GM19452 (cell line): ENCODE results near the gene SLC15A1.
"Not testable (repeated sequence)": the region's sequence is repeated elsewhere in the genome, so short reads cannot be mapped to it uniquely, and the experiment has no call there.

Experiments used
- ATAC-seq: cut with Tn5 transposase; IDR thresholded peaks from one replicate; pipeline ENCODE4 v1.9.1; 2021; ENCODE audit not compliant: unreplicated experiment

SLC15A1 gene

GRCh38 chr13:98664510-98664909, 88.0 kb downstream of the SLC15A1 start:
- ATAC-seq, result peak; percentile 21

- no peak for ATAC-seq
Measured at GRCh38 chr13:98664047-98664446, 88.4 kb downstream of the SLC15A1 start.

- no peak for ATAC-seq
Measured at GRCh38 chr13:98658131-98658530, 94.3 kb downstream of the SLC15A1 start.

GRCh38 chr13:98657506-98658085, 94.9 kb downstream of the SLC15A1 start:
- ATAC-seq, result no peak

- ATAC-seq, result no peak
Measured at GRCh38 chr13:98656223-98656622, 96.2 kb downstream of the SLC15A1 start.

DNA sequence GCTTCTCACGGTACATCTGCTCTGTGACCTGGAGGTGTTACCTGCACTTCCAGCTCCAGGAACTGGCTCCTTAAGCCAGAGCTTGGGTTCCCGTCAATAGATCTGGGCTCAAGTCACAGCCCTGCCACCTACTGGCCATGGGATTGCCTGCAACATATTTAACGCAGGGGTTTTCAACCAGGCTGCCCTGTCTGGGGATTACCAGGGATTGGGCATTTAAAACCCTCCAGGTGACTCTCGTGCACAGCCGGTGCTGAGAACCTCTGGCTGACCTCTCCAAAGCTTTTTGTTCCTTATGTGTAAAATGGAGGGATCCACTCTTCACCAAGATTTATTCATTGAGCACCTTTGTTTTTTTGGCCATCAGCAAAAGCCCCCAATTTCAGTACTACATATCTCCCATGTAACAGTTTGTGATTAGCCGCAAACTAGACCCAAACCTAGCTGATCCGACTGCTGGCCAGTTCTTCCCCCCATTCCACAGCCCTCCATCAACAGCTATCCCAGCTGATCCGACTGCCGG, 98.9 kb downstream of the SLC15A1 start:
- peak; percentile 91 for ATAC-seq

GRCh38 chr13:98652721-98653462, 99.6 kb downstream of the SLC15A1 start:
- ATAC-seq, result peak; percentile 51

DNA sequence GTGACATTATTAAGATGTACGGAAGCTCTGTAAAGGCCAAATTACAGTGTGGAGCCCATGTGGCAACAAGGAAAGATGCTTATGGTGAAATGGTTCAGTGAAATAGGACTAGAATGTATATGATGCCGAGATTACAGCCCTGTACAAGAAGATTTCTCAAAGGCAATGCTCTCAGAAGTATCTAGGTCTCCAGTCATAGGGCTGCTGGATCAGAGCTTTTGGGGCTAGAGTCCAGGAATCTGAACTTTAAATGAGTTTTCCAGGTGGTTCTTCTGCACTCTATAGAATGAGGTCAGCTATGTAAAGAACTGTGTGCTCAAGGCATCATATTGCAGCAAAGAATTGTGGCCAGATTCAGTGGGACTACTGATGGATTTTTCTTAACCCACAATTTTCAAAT, 100.2 kb downstream of the SLC15A1 start:
- ATAC-seq, result no peak

- ATAC-seq, result no peak
Measured at GRCh38 chr13:98651744-98652143, 100.7 kb downstream of the SLC15A1 start.

- ATAC-seq, result no peak
Measured at GRCh38 chr13:98650396-98651107, 101.9 kb downstream of the SLC15A1 start.

DNA sequence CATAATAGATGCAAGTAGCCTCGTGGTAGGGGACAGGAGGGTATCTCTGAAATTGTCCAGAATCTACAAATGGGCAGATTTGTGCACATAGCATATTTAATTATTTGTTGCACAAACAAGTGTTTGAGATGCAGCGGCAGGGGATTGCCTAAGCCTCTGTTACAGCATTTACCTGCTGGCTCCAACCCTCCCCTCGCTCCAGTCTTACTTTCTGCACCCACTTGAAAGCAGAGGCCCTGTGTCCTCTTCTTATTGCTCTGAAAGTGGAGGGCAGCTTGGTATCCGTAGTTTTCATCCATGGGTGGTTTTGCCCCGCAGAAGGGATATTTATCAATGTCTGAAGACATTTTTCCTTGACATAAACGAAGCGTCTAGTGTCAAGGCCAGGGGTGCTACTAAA, 102.6 kb downstream of the SLC15A1 start:
- no peak for ATAC-seq

DNA sequence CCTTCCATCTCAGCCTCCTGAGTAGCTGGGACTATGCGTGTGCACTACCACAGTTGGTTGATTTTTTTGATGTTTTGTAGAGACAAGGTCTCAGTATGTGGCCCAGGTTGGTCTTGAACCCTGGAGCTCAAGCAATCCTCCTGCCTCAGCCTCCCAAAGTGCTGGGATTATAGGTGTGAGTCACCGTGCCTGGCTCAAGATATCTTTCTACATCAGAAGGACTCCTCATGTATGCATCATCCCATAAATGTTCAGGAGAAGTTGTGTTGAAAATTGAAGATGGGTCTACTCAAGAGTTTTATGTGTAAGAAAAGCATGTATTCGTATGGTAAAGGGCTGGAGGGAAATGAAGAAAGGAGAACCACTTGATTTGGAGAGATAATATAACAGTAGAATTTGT, 103.8 kb downstream of the SLC15A1 start:
- ATAC-seq, result no peak

- no peak for ATAC-seq
Measured at GRCh38 chr13:98648141-98648540, 104.3 kb downstream of the SLC15A1 start.

GRCh38 chr13:98647121-98647520, 105.4 kb downstream of the SLC15A1 start:
- no peak for ATAC-seq

DNA sequence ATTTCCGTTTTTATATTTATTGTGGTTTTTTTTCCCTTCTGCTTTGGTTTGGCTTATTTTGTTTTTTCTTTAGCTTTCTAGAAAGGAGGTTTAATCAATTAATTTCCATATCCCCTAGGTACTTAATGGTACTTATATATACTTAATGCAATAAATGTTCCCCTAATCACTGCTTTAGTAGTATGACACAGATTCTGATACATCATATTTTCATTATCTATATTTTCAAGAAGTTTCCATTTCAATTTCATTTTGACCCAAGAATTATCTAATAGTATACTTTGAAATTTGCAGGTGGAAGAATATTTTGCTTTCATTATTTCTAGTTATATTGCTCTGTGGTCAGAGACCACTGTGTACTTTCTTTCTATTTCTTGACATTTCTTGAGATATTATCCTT, 109.0 kb downstream of the SLC15A1 start:
- ATAC-seq, result no peak

DNA sequence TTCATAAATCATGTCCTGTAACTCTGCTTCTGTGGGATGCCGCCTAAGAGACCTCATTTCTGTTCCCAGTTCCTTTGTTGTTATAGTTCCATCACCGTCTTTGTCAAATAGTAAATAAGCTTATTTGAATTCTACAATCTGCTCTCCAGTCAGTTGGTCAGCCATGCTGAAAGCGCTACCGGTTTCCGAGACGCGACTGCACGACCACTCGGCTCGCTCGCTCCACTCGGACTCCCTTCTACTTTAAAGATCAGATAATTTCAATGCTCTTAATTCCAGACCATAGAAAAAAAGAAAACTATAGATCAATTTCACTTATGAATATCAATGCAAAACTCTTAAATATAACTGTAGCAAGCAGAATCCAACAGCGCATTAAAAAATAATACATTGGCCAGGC, 111.4 kb downstream of the SLC15A1 start:
- no peak for ATAC-seq

GRCh38 chr13:98639785-98640184, 112.7 kb downstream of the SLC15A1 start:
- not testable (repeated sequence) for ATAC-seq

DNA sequence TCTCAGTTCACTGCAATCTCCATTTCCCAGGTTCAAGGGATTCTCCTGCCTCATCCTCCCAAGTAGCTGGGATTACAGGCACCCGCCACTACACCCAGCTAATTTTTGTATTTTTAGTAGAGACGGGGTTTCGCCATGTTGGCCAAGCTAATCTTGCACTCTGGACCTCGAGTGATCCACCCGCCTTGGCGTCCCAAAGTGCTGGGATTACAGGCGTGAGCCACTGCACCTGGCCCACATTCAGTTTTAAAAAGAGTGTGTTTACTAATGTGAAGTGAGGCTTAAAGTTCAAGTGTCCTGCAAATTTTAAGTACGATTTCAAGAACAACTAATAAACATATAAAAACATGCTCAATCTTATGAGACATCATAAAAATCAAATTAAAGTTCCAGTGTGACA, 114.1 kb downstream of the SLC15A1 start:
- ATAC-seq, result not testable (repeated sequence)
